Measurements from ENCODE around the gene CDC42BPB.
"Not testable (repeated sequence)": the region's sequence is repeated elsewhere in the genome, so short reads cannot be mapped to it uniquely, and the experiment has no call there.

The CDC42BPB gene

DNA sequence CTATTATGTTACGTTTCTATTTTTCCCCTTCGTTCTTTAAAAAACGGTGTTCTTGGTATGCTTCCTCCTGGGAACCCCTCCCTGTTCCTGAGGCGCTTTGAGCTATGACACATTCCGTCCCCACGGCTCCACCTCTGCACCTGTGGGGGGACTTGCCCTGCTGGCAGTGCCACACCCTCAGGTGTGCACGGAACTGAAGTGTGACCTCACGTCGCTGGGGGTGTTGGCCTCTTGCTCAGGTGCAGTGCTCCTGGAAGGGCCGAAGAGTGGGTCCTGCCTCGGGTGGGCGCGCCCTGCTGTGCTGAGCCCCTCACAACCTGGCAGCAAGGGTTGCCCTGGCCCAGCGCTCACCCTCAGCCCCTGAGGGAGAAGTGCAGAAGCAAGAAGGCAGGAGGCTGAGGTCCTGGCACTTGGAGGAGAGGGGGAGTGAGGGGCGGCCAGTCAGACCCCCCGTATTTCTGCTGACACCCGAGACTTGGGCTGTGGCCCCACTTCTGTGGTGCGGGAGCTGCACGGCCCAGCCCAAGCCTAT lies 129.9 kb downstream of the CDC42BPB start:
- no peak for DNase-seq (ENCODE audit: low spot score)
- in situ Hi-C loops (cut with MboI; ENCODE audit: low sequenced_read_pairs, unreplicated experiment): no loop called here
- no peak for TF ChIP-seq CTCF (IDR thresholded peaks at IDR 0.05; ENCODE audit: borderline replicate concordance, control extremely low read depth, extremely low read depth, insufficient read depth, missing control alignments)

DNA sequence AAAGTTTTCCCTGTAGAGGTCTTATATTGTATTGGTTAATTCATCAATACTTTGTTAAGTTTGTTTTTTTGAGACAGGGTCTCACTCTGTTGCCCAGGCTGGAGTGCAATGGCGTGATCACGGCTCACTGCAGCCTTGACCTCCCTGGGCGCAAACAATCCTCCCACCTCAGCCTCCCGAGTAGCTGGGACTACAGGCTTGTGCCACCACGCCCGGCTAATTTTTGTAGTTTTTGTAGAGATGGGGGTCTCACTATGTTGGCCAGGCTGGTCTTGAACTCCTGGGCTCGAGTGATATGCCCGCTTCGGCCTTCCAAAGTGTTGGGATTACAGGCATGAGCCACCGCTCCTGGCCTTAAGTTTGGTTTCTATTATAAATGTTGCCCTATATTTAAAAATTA lies 130.5 kb downstream of the CDC42BPB start:
- in situ Hi-C loops (cut with MboI; ENCODE audit: low sequenced_read_pairs, unreplicated experiment); DNase-seq (ENCODE audit: low spot score): not testable (repeated sequence)

GRCh38 chr14:102926104-102926503 lies 131.2 kb downstream of the CDC42BPB start:
- in situ Hi-C loops (cut with MboI; ENCODE audit: low sequenced_read_pairs, unreplicated experiment): no loop called here
- no peak for DNase-seq (ENCODE audit: low spot score)
- no peak for TF ChIP-seq CTCF (IDR thresholded peaks at IDR 0.05; ENCODE audit: borderline replicate concordance, control extremely low read depth, extremely low read depth, insufficient read depth, missing control alignments)

- no peak for TF ChIP-seq CTCF (IDR thresholded peaks at IDR 0.05; ENCODE audit: borderline replicate concordance, control extremely low read depth, extremely low read depth, insufficient read depth, missing control alignments)
- no peak for DNase-seq (ENCODE audit: low spot score)
- in situ Hi-C loops (cut with MboI; ENCODE audit: low sequenced_read_pairs, unreplicated experiment): no loop called here
Measured at GRCh38 chr14:102925646-102926045, 131.7 kb downstream of the CDC42BPB start.

DNA sequence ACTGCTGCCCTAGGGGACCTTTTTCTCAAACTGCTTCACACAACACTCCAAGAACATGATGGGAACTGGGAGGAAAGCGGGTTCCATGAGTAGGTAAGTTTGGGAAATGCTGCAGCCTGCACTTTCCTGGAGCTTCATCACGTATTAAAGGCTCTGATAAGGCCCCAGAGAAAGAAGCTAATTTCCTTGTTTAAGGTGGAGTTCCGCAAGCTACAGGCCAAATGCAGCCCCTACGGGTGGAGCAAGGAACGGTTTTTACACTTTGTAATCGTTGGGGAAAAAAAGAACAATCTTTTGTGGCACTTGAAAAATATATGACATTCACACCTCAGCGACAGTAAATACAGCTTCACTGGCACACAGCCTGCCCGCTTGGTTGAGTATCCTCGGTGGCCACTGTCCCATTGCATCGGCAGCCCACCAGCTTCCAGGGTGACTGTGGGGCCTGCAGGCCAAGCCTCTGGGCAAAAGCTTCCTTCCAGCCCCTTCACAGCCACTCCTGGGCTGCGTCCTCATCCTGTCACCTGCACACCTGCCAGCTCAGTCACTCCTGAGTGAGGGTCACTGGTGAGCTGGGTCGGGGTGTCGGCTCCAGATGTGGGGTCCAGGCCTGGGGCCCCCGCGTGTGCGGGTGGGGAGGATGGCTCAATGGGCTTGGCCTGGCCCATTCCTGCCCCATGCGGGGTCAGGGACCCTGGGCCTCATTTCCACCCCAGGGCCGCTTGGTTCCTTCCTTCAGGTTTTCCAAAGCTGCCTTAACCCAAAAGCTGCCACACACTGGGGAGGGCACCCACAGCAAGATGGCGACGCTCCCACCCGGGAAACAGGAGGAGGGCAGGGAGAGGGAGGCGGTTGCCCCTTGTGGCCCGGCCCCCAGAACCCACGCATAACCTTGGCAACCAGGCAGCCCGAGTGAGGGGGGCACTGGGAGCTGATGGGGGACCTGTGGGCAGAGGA lies 132.4 kb downstream of the CDC42BPB start:
- in situ Hi-C loops (cut with MboI; ENCODE audit: low sequenced_read_pairs, unreplicated experiment): no loop called here
- TF ChIP-seq CTCF (IDR thresholded peaks at IDR 0.05; ENCODE audit: borderline replicate concordance, control extremely low read depth, extremely low read depth, insufficient read depth, missing control alignments): no peak
- no peak for DNase-seq (ENCODE audit: low spot score)

DNA sequence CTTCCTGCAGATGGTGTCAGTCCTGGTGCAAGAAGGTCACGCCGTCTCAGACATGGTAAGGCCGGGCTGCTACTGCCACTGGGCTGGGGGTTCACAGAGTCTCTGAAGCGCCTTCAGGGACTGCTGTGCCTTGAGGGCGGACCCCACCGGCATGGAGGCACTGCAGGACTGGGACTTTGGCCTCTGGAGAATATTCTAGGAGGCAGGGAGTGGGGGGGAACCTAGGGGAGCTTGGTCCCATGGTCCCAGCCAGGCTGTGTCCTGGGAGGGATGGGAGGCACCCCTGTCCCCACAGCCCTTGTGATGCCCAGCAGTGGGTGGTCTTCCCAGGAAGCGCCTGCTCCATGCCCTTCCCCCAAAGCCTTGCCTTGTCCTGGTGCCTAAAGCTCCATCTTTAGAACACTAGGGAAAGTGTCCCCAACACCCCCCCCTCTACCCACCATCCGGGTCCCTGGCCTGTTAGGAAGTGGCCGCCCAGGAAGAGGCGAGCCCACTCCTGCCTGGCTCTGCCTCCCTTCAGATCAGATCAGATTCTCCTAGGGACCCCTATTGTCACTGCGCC lies 133.3 kb downstream of the CDC42BPB start:
- in situ Hi-C loops (cut with MboI; ENCODE audit: low sequenced_read_pairs, unreplicated experiment): no loop called here
- TF ChIP-seq CTCF (IDR thresholded peaks at IDR 0.05; ENCODE audit: borderline replicate concordance, control extremely low read depth, extremely low read depth, insufficient read depth, missing control alignments): no peak
- no peak for DNase-seq (ENCODE audit: low spot score)

Data from GM13976 (cell line).